ENCODE data around the gene ERCC1. TPM values are rescaled to one million over a fixed set of nuclear protein-coding genes. Genes with fewer than 3 reads are reported as not detected.

The ERCC1 gene
- total and polyA plus RNA-seq, 2 of the 13 experiments (the other 11 are each of a cell fraction or from before 2014, with no cell fraction given): 40.0 to 66.4 TPM

- peak; percentile 79 for TF ChIP-seq KDM5B (CRISPR knock-in tag; IDR thresholded peaks at IDR 0.05; ENCODE audit: borderline replicate concordance)
- TF ChIP-seq POLR2AphosphoS2 (IDR thresholded peaks at IDR 0.05; ENCODE audit: low read depth, low read length): no peak
- peak; percentile 13; the same call in 1 of the 2 replicates for TF ChIP-seq CBX5 (CRISPR knock-in tag; IDR thresholded peaks at IDR 0.05; ENCODE audit: borderline replicate concordance)
- TF ChIP-seq MLXIP (CRISPR knock-in tag; IDR thresholded peaks at IDR 0.05; ENCODE audit: borderline replicate concordance): no peak
- TF ChIP-seq MXD4 (CRISPR knock-in tag; IDR thresholded peaks at IDR 0.05): peak; percentile 78
- TF ChIP-seq, protein P1, sequence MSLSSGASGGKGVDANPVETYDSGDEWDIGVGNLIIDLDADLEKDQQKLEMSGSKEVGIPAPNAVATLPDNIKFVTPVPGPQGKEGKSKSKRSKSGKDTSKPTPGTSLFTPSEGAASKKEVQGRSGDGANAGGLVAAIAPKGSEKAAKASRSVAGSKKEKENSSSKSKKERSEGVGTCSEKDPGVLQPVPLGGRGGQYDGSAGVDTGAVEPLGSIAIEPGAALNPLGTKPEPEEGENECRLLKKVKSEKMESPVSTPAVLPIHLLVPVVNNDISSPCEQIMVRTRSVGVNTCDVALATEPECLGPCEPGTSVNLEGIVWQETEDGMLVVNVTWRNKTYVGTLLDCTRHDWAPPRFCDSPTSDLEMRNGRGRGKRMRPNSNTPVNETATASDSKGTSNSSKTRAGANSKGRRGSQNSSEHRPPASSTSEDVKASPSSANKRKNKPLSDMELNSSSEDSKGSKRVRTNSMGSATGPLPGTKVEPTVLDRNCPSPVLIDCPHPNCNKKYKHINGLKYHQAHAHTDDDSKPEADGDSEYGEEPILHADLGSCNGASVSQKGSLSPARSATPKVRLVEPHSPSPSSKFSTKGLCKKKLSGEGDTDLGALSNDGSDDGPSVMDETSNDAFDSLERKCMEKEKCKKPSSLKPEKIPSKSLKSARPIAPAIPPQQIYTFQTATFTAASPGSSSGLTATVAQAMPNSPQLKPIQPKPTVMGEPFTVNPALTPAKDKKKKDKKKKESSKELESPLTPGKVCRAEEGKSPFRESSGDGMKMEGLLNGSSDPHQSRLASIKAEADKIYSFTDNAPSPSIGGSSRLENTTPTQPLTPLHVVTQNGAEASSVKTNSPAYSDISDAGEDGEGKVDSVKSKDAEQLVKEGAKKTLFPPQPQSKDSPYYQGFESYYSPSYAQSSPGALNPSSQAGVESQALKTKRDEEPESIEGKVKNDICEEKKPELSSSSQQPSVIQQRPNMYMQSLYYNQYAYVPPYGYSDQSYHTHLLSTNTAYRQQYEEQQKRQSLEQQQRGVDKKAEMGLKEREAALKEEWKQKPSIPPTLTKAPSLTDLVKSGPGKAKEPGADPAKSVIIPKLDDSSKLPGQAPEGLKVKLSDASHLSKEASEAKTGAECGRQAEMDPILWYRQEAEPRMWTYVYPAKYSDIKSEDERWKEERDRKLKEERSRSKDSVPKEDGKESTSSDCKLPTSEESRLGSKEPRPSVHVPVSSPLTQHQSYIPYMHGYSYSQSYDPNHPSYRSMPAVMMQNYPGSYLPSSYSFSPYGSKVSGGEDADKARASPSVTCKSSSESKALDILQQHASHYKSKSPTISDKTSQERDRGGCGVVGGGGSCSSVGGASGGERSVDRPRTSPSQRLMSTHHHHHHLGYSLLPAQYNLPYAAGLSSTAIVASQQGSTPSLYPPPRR (CRISPR knock-in tag; IDR thresholded peaks at IDR 0.05; ENCODE audit: borderline replicate concordance): peak; percentile 23; the same call in 1 of the 2 replicates
- TF ChIP-seq SNAPC2 (CRISPR knock-in tag; IDR thresholded peaks at IDR 0.05): no peak
- no peak for TF ChIP-seq SP140L (CRISPR knock-in tag; IDR thresholded peaks at IDR 0.05; ENCODE audit: borderline replicate concordance)
- no peak for TF ChIP-seq SMARCC2 (IDR thresholded peaks at IDR 0.05)
- peak; percentile 55 for TF ChIP-seq HNF4A (CRISPR knock-in tag; IDR thresholded peaks at IDR 0.05)
- TF ChIP-seq ZNF543 (CRISPR knock-in tag; IDR thresholded peaks at IDR 0.05): no peak
- TF ChIP-seq LCORL (IDR thresholded peaks at IDR 0.05): no peak
- peak; percentile 98 for TF ChIP-seq LCORL (CRISPR knock-in tag; IDR thresholded peaks at IDR 0.05)
- TF ChIP-seq PHF8 (CRISPR knock-in tag; IDR thresholded peaks at IDR 0.05): peak; percentile 65
- TF ChIP-seq, protein P2, sequence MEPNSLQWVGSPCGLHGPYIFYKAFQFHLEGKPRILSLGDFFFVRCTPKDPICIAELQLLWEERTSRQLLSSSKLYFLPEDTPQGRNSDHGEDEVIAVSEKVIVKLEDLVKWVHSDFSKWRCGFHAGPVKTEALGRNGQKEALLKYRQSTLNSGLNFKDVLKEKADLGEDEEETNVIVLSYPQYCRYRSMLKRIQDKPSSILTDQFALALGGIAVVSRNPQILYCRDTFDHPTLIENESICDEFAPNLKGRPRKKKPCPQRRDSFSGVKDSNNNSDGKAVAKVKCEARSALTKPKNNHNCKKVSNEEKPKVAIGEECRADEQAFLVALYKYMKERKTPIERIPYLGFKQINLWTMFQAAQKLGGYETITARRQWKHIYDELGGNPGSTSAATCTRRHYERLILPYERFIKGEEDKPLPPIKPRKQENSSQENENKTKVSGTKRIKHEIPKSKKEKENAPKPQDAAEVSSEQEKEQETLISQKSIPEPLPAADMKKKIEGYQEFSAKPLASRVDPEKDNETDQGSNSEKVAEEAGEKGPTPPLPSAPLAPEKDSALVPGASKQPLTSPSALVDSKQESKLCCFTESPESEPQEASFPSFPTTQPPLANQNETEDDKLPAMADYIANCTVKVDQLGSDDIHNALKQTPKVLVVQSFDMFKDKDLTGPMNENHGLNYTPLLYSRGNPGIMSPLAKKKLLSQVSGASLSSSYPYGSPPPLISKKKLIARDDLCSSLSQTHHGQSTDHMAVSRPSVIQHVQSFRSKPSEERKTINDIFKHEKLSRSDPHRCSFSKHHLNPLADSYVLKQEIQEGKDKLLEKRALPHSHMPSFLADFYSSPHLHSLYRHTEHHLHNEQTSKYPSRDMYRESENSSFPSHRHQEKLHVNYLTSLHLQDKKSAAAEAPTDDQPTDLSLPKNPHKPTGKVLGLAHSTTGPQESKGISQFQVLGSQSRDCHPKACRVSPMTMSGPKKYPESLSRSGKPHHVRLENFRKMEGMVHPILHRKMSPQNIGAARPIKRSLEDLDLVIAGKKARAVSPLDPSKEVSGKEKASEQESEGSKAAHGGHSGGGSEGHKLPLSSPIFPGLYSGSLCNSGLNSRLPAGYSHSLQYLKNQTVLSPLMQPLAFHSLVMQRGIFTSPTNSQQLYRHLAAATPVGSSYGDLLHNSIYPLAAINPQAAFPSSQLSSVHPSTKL (CRISPR knock-in tag; IDR thresholded peaks at IDR 0.05): peak; percentile 46
These were observed 45.6 kb upstream of the ERCC1 start (continued) for GRCh38 chr19:45469132-45469944.
